GM23248 (cell line): Measurements from ENCODE around the gene CRYBG1. TPM values are rescaled to one million over a fixed set of nuclear protein-coding genes. Genes with fewer than 3 reads are reported as not detected.

Source experiments
- DNase-seq: peaks from one replicate; pipeline ENCODE4 v3.0.0-alpha.2; 2015
- H2AFZ ChIP-seq: fragments of 200-600 bp; sonication (generic); 2 replicates; pipeline ENCODE4 v1.6.1; 2016; ENCODE audit warnings: antibody characterized with exemption
- H3F3A ChIP-seq: fragments of 200-600 bp; sonication (generic); 2 replicates; pipeline ENCODE4 v1.6.1; 2016; ENCODE audit warnings: mild to moderate bottlenecking, antibody characterized with exemption, mixed run types; ENCODE audit not compliant: insufficient read depth
- H3K27ac ChIP-seq: fragments of 200-600 bp; sonication (generic); 2 replicates; pipeline ENCODE4 v1.5.1; 2016; ENCODE audit warnings: mild to moderate bottlenecking
- H3K27me3 ChIP-seq: fragments of 200-600 bp; sonication (generic); replicated peaks from 2 replicates; pipeline ENCODE4 v1.6.1; 2016; ENCODE audit warnings: mild to moderate bottlenecking; ENCODE audit not compliant: insufficient read depth
- H3K36me3 ChIP-seq: fragments of 200-600 bp; sonication (generic); 2 replicates; pipeline ENCODE4 v1.6.1; 2016; ENCODE audit warnings: low read depth, mild to moderate bottlenecking
- H3K4me1 ChIP-seq: fragments of 200-600 bp; sonication (generic); 2 replicates; pipeline ENCODE4 v1.6.1; 2016; ENCODE audit warnings: mild to moderate bottlenecking; ENCODE audit not compliant: insufficient read depth
- H3K4me2 ChIP-seq: fragments of 200-600 bp; sonication (generic); one replicate; pipeline ENCODE4 v1.6.1; 2016; ENCODE audit warnings: mild to moderate bottlenecking; ENCODE audit not compliant: unreplicated experiment
- H3K4me3 ChIP-seq: fragments of 200-600 bp; sonication (generic); 2 replicates; pipeline ENCODE4 v1.5.1; 2016; ENCODE audit warnings: mild to moderate bottlenecking
- H3K79me2 ChIP-seq: fragments of 200-600 bp; sonication (generic); 2 replicates; pipeline ENCODE4 v1.6.1; 2016; ENCODE audit warnings: mild to moderate bottlenecking; ENCODE audit not compliant: insufficient read depth
- H3K9ac ChIP-seq: fragments of 200-600 bp; sonication (generic); 2 replicates; pipeline ENCODE4 v1.6.1; 2016; ENCODE audit warnings: mild to moderate bottlenecking
- H3K9me2 ChIP-seq: fragments of 200-600 bp; sonication (generic); 2 replicates; pipeline ENCODE4 v1.6.1; 2016; ENCODE audit warnings: mixed run types, mild to moderate bottlenecking, moderate library complexity; ENCODE audit not compliant: insufficient read depth
- H3K9me3 ChIP-seq: fragments of 200-600 bp; sonication (generic); one replicate; pipeline ENCODE4 v1.6.1; 2017; ENCODE audit warnings: low read depth
- H4K20me1 ChIP-seq: fragments of 200-600 bp; sonication (generic); 2 replicates; pipeline ENCODE4 v1.6.0; 2016; ENCODE audit not compliant: insufficient read depth
- EZH2 ChIP-seq: fragments of 200-600 bp; sonication (generic); IDR thresholded peaks from 2 replicates; pipeline ENCODE4 v1.6.1; 2018; ENCODE audit warnings: antibody characterized with exemption, mild to moderate bottlenecking; ENCODE audit not compliant: insufficient read depth, poor library complexity, severe bottlenecking
- EZH2phosphoT487 ChIP-seq: fragments of 200-600 bp; sonication (generic); IDR thresholded peaks from 2 replicates; pipeline ENCODE4 v1.6.1; 2018; ENCODE audit warnings: antibody characterized with exemption, moderate library complexity, mild to moderate bottlenecking, low read depth; ENCODE audit not compliant: insufficient read depth
- WGBS, 2 experiments: methylation state at CpG; one replicate each; pipeline ENCODE4 v1.1.6; 2015 to 2017; ENCODE audit warnings: low lambda C conversion rate in 2 of 2, low coverage in 1 of 2; ENCODE audit errors: missing lambda C conversion rate in 2 of 2; 5-methylcytosine and 5-hydroxymethylcytosine counted together
- in situ Hi-C: fragments of 300-500 bp; cut with MboI; formaldehyde crosslinking; loops from 2 replicates; pipeline ENCODE4 v1.15.0; 2020
- polyA plus RNA-seq: library from polyadenylated mRNA; unstranded; fragments of >200 nt; fragmentation: Nextera tagmentation; extraction: Ambion mirVana; gene quantifications from 2 replicates; pipeline ENCODE4 v1.2.1, GENCODE V29; 2016
- total RNA-seq: library from RNA; depleted of rRNA; stranded (reverse); fragments of >200 nt; shearing (Covaris generic); gene quantifications from 2 replicates; pipeline ENCODE4 v1.2.3, GENCODE V29; 2014

CRYBG1 gene
- total and polyA plus RNA-seq, 2 experiments from 2014 or later: 1.9 to 8.4 TPM

GRCh38 chr6:106560996-106561685 lies 200.6 kb downstream of the CRYBG1 start:
- no peaks in the 10 kb centered on the region for H3K9me2 ChIP-seq
- H2AFZ ChIP-seq: peak overlapping the region; percentile 17; the same call in 1 of the 2 replicates
- DNase-seq: peak; percentile 90
- 0 out of 2 replicates have a peak overlapping the region, but pooled peaks have one; percentile 13 for H3K27ac ChIP-seq
- H3K4me1 ChIP-seq: peaks cover 22% of the 10 kb centered on the region
- H4K20me1 ChIP-seq: no peaks in the 10 kb centered on the region
- 36 to 46% methylated on average over 7 of the region's 7 CpGs for WGBS, 2 experiments
- TF ChIP-seq EZH2 (no peak), EZH2phosphoT487 (no peak)
- no peaks in the 10 kb centered on the region for H3K36me3 ChIP-seq
- in situ Hi-C loops: loop anchor here (10.0 kb wide), 1 partner anchor 424 kb away; no protein-coding TSS in a partner anchor
- H3K79me2 ChIP-seq: no peaks in the 10 kb centered on the region
- H3K4me3 ChIP-seq: no peak overlapping the region
- H3K9ac ChIP-seq: no peak overlapping the region
- no peaks in the 10 kb centered on the region for H3K27me3 ChIP-seq
- peaks cover 21% of the 10 kb centered on the region for H3F3A ChIP-seq
- H3K4me2 ChIP-seq: peak overlapping the region; percentile 54
- no peaks in the 10 kb centered on the region for H3K9me3 ChIP-seq

DNA sequence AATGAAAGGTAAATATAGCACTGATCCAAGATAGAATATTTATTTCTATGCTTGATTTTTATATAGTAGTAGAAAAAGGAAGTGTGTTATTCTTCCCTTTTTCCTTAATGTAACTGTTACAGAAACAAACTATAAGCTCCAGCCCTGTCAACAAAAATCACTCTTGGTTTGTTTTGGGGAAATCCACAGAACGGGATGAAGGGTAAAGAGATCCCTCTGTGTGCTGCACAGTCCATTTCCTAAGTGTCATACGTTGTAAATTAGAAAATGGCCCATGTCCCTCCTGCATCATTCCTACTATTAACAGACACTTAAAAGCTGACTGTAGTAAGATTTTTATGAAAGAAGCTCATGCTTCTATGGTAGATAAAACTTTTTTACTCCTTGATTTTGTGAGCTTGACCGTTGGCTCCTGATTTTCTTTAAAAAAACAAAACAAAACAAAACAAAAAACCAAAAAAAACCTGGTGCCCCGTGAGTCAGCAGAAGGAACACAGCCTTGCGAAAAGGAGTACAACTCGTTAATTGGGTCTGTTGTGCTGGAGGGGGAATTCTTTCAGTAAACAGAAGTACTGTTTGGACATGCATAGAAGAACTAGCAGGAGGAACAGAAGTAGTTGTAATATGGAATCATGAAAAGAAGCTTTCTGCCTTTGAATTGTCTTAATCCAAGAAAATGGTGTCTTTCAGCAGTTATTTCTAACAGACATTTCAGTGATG lies 201.3 kb downstream of the CRYBG1 start:
- in situ Hi-C loops: loop anchor here (10.0 kb wide), 1 partner anchor 423 kb away; no protein-coding TSS in a partner anchor
- Histone ChIP-seq H3K4me1 (peaks cover 22% of the 10 kb centered on the region), H3K36me3 (no peaks in the 10 kb centered on the region), H3K9ac (no peak overlapping the region), H3K9me3 (no peaks in the 10 kb centered on the region), H3K27me3 (no peaks in the 10 kb centered on the region), H3K4me2 (peak overlapping the region; percentile 54), H2AFZ (peak overlapping the region; percentile 29), H3F3A (peaks cover 21% of the 10 kb centered on the region), H3K4me3 (no peak overlapping the region), H3K79me2 (no peaks in the 10 kb centered on the region), H3K27ac (0 out of 2 replicates have a peak overlapping the region, but pooled peaks have one; percentile 13), H3K9me2 (no peaks in the 10 kb centered on the region), H4K20me1 (no peaks in the 10 kb centered on the region)
- WGBS, 2 experiments: 23 to 24% methylated on average over 6 of the region's 6 CpGs
- DNase-seq: peak; percentile 35
- TF ChIP-seq EZH2phosphoT487 (no peak), EZH2 (no peak)

GRCh38 chr6:106563614-106564013 lies 203.1 kb downstream of the CRYBG1 start:
- 61 to 67% methylated on average over 2 of the region's 2 CpGs for WGBS, 2 experiments
- TF ChIP-seq EZH2 (no peak), EZH2phosphoT487 (no peak)

GRCh38 chr6:106564476-106564875 lies 204.0 kb downstream of the CRYBG1 start:
- WGBS, 2 experiments: 63 to 65% methylated on average over 3 to 4 of the region's 4 CpGs
- H3K4me2 ChIP-seq: no peak overlapping the region
- in situ Hi-C loops: loop anchor here (10.0 kb wide), 1 partner anchor 420 kb away; no protein-coding TSS in a partner anchor
- no peak overlapping the region for H3K27ac ChIP-seq
- H3K9me2 ChIP-seq: no peaks in the 10 kb centered on the region
- no peaks in the 10 kb centered on the region for H3K27me3 ChIP-seq
- no peaks in the 10 kb centered on the region for H3K79me2 ChIP-seq
- no peak overlapping the region for H2AFZ ChIP-seq
- H4K20me1 ChIP-seq: no peaks in the 10 kb centered on the region
- peaks cover 27% of the 10 kb centered on the region for H3K4me1 ChIP-seq
- H3K9ac ChIP-seq: no peak overlapping the region
- no peaks in the 10 kb centered on the region for H3K36me3 ChIP-seq
- H3F3A ChIP-seq: peaks cover 21% of the 10 kb centered on the region
- DNase-seq: no peak
- H3K9me3 ChIP-seq: no peaks in the 10 kb centered on the region
- TF ChIP-seq EZH2 (no peak), EZH2phosphoT487 (no peak)
- H3K4me3 ChIP-seq: no peak overlapping the region

More at GRCh38 chr6:106563614-106564013, 203.1 kb downstream of the CRYBG1 start:
- no peak overlapping the region for H3K4me2 ChIP-seq
- no peaks in the 10 kb centered on the region for H4K20me1 ChIP-seq
- peaks cover 21% of the 10 kb centered on the region for H3F3A ChIP-seq
- H3K9me2 ChIP-seq: no peaks in the 10 kb centered on the region
- no peaks in the 10 kb centered on the region for H3K9me3 ChIP-seq
- H3K27ac ChIP-seq: no peak overlapping the region
- H3K27me3 ChIP-seq: no peaks in the 10 kb centered on the region
- no peak overlapping the region for H3K4me3 ChIP-seq
- no peak for DNase-seq
- in situ Hi-C loops: loop anchor here (10.0 kb wide), 1 partner anchor 421 kb away; no protein-coding TSS in a partner anchor
- no peak overlapping the region for H3K9ac ChIP-seq
- no peaks in the 10 kb centered on the region for H3K36me3 ChIP-seq
- peaks cover 18% of the 10 kb centered on the region for H3K4me1 ChIP-seq
- no peak overlapping the region for H2AFZ ChIP-seq
- H3K79me2 ChIP-seq: no peaks in the 10 kb centered on the region
